Activated CD8-positive, alpha-beta T cell treated with anti-CD3 and anti-CD28 coated beads for 36 hours (primary cell): ENCODE measurements around the gene SUGT1. TPM values are rescaled to one million over a fixed set of nuclear protein-coding genes. Genes with fewer than 3 reads are reported as not detected.
"Not testable (repeated sequence)": the region's sequence is repeated elsewhere in the genome, so short reads cannot be mapped to it uniquely, and the experiment has no call there.

Source experiments
- ATAC-seq: fragments of 200-7000 bp; cut with Tn5 transposase; one replicate; pipeline ENCODE4 v1.10.0; 2021; ENCODE audit warnings: mild to moderate bottlenecking, moderate library complexity
- CTCF ChIA-PET: fragments of 350-600 bp; sonication (Branson Sonifier 250); formaldehyde crosslinking; loops from one replicate; lab custom pipeline; 2021; ENCODE audit warnings: antibody characterized with exemption; lab: Charles Lee
- POLR2A ChIA-PET: fragments of 350-600 bp; sonication (Branson Sonifier 250); formaldehyde crosslinking; loops from one replicate; lab custom pipeline; 2021; ENCODE audit warnings: antibody characterized with exemption; lab: Charles Lee
- DNase-seq: peaks from one replicate; pipeline ENCODE4 v3.0.0-alpha.2; 2020
- H3K27ac Mint-ChIP-seq: one replicate; pipeline ENCODE4 v1.8.0; 2021; ENCODE audit warnings: mild to moderate bottlenecking, mixed read lengths
- H3K27me3 Mint-ChIP-seq: one replicate; pipeline ENCODE4 v1.8.0; 2021; ENCODE audit warnings: mixed read lengths
- H3K36me3 Mint-ChIP-seq: one replicate; pipeline ENCODE4 v1.8.0; 2021; ENCODE audit warnings: low read depth, mixed read lengths
- H3K4me1 Mint-ChIP-seq: one replicate; pipeline ENCODE4 v1.8.0; 2021; ENCODE audit warnings: low read depth, mixed read lengths
- H3K4me3 Mint-ChIP-seq: one replicate; pipeline ENCODE4 v1.8.0; 2021; ENCODE audit warnings: mild to moderate bottlenecking, moderate library complexity, mixed read lengths
- H3K9me3 Mint-ChIP-seq: one replicate; pipeline ENCODE4 v1.8.0; 2021; ENCODE audit warnings: mixed read lengths
- CTCF ChIP-seq: fragments of 200-600 bp; IDR thresholded peaks from one replicate; pipeline ENCODE4 v1.8.0; 2022; ENCODE audit warnings: antibody characterized with exemption, mild to moderate bottlenecking
- intact Hi-C: fragments of 100-400 bp; cut with micrococcal nuclease; formaldehyde crosslinking; loops from one replicate; pipeline ENCODE4 v1.10.0; 2022
- total RNA-seq, 2 experiments: library from RNA; stranded (reverse); gene quantifications; one replicate each; pipeline ENCODE4 v1.2.3, GENCODE V29; 2021

The SUGT1 gene
- 10 to 100 TPM; 52.0 to 52.5 TPM for total RNA-seq

DNA sequence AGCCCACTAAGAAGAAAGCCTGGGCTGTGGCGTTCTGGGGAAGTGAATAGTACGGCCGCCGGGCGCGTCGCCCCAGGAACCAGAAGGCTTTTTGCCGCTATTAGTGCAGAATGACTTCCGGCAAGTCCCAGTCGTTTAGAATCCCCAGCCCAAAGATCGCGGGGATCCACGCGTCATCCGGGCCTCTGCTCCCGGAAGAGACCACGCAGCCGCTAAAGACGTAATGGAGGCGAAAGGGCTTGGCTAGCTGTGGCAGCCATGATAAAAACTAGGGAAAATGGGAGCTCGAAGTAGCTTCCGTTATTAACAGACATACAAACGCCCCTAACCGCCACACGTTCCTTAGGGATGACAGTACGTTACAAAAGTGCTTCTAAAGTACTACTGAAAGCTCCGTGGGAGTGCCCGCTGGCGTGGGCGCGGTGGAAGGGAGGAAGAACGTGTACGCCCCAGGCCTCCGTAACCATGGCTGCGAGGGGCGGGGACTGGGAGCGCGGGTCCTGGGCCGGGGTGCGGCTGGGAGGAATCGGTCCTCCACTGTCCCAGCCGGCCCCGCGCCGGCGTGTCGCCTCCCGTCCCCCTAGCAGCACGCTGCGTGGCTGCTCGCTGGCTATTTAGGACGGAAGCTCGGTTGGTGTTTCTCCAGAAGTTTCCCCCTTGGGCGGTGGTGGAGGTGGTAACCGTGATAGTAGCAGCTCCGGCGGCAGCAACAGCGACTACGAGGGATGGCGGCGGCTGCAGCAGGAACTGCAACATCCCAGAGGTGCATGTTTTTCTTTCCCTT, at the start of gene SUGT1:
TSS of gene SUGT1 (plus strand) at position 641 of the 784 bp plus-strand sequence. CDS start at position 726, 85 bp downstream.
- intact Hi-C loops, result loop anchor here (5.0 kb wide), 2 partner anchors 35 to 195 kb away; partner anchors contain the start of gene CKAP2
- DNase-seq, result peak; percentile 96
- peak; percentile 97 for ATAC-seq
- no peaks in the 10 kb centered on the region for H3K9me3 Mint-ChIP-seq
- peaks cover 20% of the 10 kb centered on the region for H3K4me1 Mint-ChIP-seq
- peak; percentile 72 for TF ChIP-seq CTCF
- POLR2A ChIA-PET, result interaction anchor here (0.5 to 2.6 kb wide), 8 partner anchors 9 to 458 kb away, joined by 3 to 23 read pairs (median 3); partner anchors contain the start of gene VPS36
- H3K36me3 Mint-ChIP-seq, result peaks cover 17% of the 10 kb centered on the region
- H3K4me3 Mint-ChIP-seq, result no peak within 1 kb of the TSS
- H3K27ac Mint-ChIP-seq, result no peak within 1 kb of the TSS
- no peaks in the 10 kb centered on the region for H3K27me3 Mint-ChIP-seq
- CTCF ChIA-PET, result interaction anchor here (0.9 to 3.8 kb wide), 15 partner anchors 10 to 202 kb away, joined by 3 to 33 read pairs (median 5); partner anchors contain the start of genes HNRNPA1L2 and VPS36

- H3K27ac Mint-ChIP-seq, DNase-seq, CTCF ChIA-PET, intact Hi-C loops, H3K9me3 Mint-ChIP-seq, ATAC-seq, H3K36me3 Mint-ChIP-seq, H3K4me1 Mint-ChIP-seq, POLR2A ChIA-PET, H3K4me3 Mint-ChIP-seq: not testable (repeated sequence)
- H3K27me3 Mint-ChIP-seq, result peaks cover 23% of the 10 kb centered on the region
Observed at GRCh38 chr13:52603316-52603715, 49.3 kb upstream of the SUGT1 start.

- H3K27ac Mint-ChIP-seq, H3K4me3 Mint-ChIP-seq, H3K9me3 Mint-ChIP-seq, ATAC-seq, POLR2A ChIA-PET, H3K27me3 Mint-ChIP-seq, H3K36me3 Mint-ChIP-seq, CTCF ChIA-PET, H3K4me1 Mint-ChIP-seq, DNase-seq, intact Hi-C loops: not testable (repeated sequence)
Observed at GRCh38 chr13:52606126-52606525, 46.5 kb upstream of the SUGT1 start.

- intact Hi-C loops, H3K27ac Mint-ChIP-seq, H3K36me3 Mint-ChIP-seq, ATAC-seq, POLR2A ChIA-PET, DNase-seq, CTCF ChIA-PET, H3K4me3 Mint-ChIP-seq, H3K9me3 Mint-ChIP-seq, H3K4me1 Mint-ChIP-seq, H3K27me3 Mint-ChIP-seq: not testable (repeated sequence)
Observed at GRCh38 chr13:52606795-52607194, 45.8 kb upstream of the SUGT1 start.

DNA sequence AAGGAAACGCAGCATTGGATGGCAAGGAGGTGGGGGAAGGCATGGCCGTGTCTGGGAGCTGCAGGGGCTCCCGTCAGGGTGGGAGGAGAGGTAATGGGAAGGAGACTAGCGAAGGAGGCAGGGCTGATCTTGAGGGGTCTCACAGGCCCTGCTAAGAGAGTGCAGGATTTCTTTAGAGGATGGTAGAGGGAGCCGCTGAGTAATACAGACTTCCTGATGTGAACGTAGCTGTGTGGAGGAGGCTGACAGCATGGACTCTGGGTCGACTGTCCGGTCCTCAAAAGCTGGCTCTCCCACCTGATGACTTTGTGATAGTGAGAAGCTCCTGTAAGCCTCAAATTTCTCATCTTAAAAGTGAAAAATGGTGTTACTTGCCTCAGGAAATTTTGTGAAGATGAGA, 44.5 kb upstream of the SUGT1 start:
- CTCF ChIA-PET, result interaction anchor here (1.1 to 3.4 kb wide), 3 partner anchors 201 to 360 kb away, joined by 3 to 21 read pairs (median 4); no protein-coding TSS in a partner anchor
- intact Hi-C loops, result not testable (repeated sequence)

GRCh38 chr13:52609013-52609606, 43.5 kb upstream of the SUGT1 start:
- H3K4me3 Mint-ChIP-seq, result not testable (repeated sequence)

More for the DNA sequence above, 44.5 kb upstream of the SUGT1 start:
- H3K27ac Mint-ChIP-seq, H3K4me1 Mint-ChIP-seq, H3K4me3 Mint-ChIP-seq, H3K36me3 Mint-ChIP-seq, POLR2A ChIA-PET, H3K9me3 Mint-ChIP-seq, ATAC-seq, H3K27me3 Mint-ChIP-seq, DNase-seq: not testable (repeated sequence)

DNA sequence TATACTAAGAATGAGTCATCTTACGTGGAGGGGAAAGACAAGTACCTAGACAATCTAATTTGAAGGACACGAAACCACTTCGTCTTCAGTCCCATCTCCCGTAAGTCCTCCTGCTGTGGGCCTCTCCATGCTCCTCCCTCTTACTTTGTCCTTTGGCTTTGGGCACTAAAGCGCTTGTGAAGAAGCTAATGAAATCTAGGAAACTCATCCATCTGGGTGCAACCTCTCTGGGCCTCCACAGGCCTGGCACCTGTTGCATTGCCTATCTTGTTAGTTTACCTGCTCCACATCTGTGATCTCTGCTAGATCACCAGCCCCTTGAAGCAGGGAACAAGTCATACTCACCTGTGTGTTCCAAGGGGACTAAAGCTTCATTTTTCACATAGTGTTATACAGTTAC, 42.5 kb upstream of the SUGT1 start:
- H3K27me3 Mint-ChIP-seq, H3K4me1 Mint-ChIP-seq, ATAC-seq, H3K36me3 Mint-ChIP-seq, intact Hi-C loops, DNase-seq, H3K27ac Mint-ChIP-seq, H3K4me3 Mint-ChIP-seq, H3K9me3 Mint-ChIP-seq: not testable (repeated sequence)
- ChIA-PET POLR2A (interaction anchor here (0.6 kb wide), 1 partner anchor 798 kb away, joined by 4 read pairs; no protein-coding TSS in a partner anchor), CTCF (interaction anchor here (0.7 to 3.4 kb wide), 2 partner anchors 351 to 358 kb away, joined by 3 to 21 read pairs; no protein-coding TSS in a partner anchor)

More at GRCh38 chr13:52609013-52609606, 43.5 kb upstream of the SUGT1 start:
- H3K4me1 Mint-ChIP-seq, H3K36me3 Mint-ChIP-seq, POLR2A ChIA-PET, H3K9me3 Mint-ChIP-seq, H3K27me3 Mint-ChIP-seq, DNase-seq, H3K27ac Mint-ChIP-seq, intact Hi-C loops: not testable (repeated sequence)
- CTCF ChIA-PET, result interaction anchor here (1.5 to 3.4 kb wide), 2 partner anchors 260 to 359 kb away, joined by 3 to 21 read pairs; no protein-coding TSS in a partner anchor
- peak; percentile 64 for ATAC-seq
- TF ChIP-seq CTCF, result peak; percentile 39
